Fibroblast of mammary gland (primary cell): Measurements from ENCODE around the gene XRCC2.
"Not testable (repeated sequence)": the region's sequence is repeated elsewhere in the genome, so short reads cannot be mapped to it uniquely, and the experiment has no call there.

ENCODE experiments used
- DNase-seq: peaks from one replicate; pipeline ENCODE4 v3.0.0-alpha.2; 2010; ENCODE audit warnings: low read depth
- H3K4me3 ChIP-seq: 2 replicates; pipeline ENCODE4 v1.5.1; 2011; ENCODE audit warnings: low read depth, mild to moderate bottlenecking, low read length, moderate library complexity; ENCODE audit not compliant: control insufficient read depth
- TF ChIP-seq, protein P1 (sequence below): conservative IDR thresholded peaks from 2 replicates; pipeline ENCODE4 v1.5.1; 2011; ENCODE audit warnings: low read depth, low read length, inconsistent platforms; ENCODE audit not compliant: control insufficient read depth, insufficient read depth

XRCC2 gene

DNA sequence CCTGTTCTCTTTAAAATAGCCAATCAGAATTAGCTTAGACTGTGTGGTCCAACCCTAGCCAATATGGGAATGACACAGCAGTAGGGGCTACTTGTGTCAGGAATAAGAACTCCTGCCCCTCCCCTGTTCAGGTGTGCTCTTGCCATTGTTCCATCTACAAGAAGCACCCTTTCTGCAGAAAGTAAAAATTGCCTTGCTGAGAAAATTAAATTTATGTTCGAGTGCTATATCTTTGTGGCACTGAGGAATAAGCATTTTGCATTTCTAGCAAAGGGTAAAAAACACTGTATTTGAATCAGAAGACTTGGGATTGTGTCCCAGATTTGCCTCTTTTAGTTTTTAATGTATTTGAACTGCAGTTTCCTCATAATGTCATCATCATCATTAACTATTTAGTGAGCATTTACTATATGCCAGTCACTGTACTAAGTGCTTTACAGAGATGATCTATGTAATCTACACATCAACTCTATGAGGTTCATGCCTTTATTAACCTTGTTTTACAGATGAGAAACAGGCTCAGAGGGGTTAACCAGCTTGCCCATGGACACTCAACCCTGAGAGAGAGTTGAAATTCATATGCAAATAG, 28.9 kb upstream of the XRCC2 start:
- no peak overlapping the region for H3K4me3 ChIP-seq
- no peak for DNase-seq
- TF ChIP-seq, protein P1, sequence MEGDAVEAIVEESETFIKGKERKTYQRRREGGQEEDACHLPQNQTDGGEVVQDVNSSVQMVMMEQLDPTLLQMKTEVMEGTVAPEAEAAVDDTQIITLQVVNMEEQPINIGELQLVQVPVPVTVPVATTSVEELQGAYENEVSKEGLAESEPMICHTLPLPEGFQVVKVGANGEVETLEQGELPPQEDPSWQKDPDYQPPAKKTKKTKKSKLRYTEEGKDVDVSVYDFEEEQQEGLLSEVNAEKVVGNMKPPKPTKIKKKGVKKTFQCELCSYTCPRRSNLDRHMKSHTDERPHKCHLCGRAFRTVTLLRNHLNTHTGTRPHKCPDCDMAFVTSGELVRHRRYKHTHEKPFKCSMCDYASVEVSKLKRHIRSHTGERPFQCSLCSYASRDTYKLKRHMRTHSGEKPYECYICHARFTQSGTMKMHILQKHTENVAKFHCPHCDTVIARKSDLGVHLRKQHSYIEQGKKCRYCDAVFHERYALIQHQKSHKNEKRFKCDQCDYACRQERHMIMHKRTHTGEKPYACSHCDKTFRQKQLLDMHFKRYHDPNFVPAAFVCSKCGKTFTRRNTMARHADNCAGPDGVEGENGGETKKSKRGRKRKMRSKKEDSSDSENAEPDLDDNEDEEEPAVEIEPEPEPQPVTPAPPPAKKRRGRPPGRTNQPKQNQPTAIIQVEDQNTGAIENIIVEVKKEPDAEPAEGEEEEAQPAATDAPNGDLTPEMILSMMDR, result no peak

GRCh38 chr7:152699079-152699478, 23.1 kb upstream of the XRCC2 start:
- TF ChIP-seq, protein P1, result no peak
- no peak for DNase-seq
- H3K4me3 ChIP-seq, result no peak overlapping the region

GRCh38 chr7:152697268-152697974, 21.5 kb upstream of the XRCC2 start:
- not testable (repeated sequence) for H3K4me3 ChIP-seq, DNase-seq

DNA sequence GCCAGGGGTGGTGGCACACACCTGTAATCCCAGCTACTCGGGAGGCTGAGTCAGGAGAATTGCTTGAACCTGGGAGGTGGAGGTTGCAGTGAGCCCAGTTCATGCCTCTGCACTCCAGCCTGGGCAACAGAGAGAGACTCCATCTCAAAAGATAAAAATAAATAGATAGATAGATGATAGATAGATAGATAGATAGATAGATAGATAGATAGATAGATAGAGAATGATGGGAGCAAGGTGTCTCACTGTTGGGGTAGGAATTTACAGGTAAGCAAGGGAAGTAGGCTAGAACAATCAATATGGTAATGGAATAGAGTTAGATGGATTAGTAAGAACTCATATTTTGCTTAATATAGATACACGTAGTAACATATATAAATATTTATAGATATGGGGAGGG, 16.3 kb upstream of the XRCC2 start:
- DNase-seq, H3K4me3 ChIP-seq: not testable (repeated sequence)

DNA sequence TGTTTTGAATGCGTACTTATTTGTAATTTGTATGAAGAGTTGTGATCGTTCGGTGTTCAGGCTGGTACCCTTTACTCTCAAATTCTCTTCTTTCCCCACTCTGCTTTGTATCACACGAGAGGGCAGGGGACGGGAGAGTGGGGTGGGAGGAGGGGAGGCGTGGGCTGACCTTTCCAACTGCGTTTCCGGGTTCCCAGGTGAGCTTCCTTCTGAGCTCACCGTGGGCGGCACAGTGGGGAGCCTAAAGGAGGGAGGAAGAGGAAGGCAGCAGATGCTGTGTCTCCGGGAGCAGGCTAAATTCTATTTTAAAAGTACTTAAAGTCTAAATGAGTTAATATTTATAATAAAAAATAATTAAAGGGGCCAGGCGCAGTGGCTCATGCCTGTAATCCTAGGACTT, 7.4 kb upstream of the XRCC2 start:
- DNase-seq, result no peak
- TF ChIP-seq, protein P1, result no peak

GRCh38 chr7:152677808-152678670, 2.1 kb upstream of the XRCC2 start:
- TF ChIP-seq, protein P1, result no peak
- no peak overlapping the region for H3K4me3 ChIP-seq

More for the DNA sequence above, 7.4 kb upstream of the XRCC2 start:
- no peak overlapping the region for H3K4me3 ChIP-seq

DNA sequence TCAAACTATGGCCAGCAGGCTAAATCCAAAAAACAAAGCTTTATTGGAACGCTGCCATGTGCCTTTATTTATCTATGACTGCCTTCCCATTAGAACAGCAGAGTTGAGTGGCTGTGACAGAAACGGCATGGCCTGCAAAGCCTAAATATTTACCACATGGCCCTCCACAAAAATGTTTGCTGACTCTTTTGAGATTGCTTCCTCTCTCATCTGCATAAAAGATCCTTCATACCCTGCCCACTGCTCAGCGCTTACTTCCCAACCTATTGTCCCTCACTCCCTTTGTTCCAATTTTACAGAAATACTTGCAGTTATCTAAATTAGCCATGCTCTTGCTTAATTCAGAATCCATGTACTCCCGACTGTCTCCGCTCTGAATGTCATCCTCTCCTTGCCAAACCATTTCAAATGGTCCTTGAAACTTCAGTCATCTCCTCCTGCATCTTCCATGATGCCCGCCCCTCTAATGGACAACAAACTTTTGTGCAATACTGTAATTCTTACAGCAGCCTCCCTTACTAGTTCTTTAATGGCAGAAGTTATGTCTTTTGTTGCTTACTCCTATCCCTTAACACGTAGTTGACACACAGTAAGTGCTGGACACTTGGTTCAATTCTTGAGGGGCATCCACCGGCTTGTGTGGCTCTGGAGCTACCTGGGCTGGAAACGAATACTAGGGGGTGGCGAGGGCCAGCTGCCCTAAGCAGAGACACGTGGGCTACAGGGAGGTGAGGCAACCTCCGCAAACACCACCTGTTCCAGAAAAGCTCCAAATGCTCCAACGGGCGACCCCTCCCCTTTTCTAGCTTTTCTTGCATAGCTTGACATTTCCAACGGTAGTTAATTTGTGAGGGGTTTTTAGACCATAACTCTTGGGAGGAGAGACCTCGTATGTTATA, 832 bp downstream of the XRCC2 start:
- H3K4me3 ChIP-seq, result peak overlapping the region; percentile 81
- DNase-seq, result peak; percentile 25
- TF ChIP-seq, protein P1, result no peak

More at GRCh38 chr7:152677808-152678670, 2.1 kb upstream of the XRCC2 start:
- DNase-seq, result no peak
